ENCODE measurements around the gene HDGFL2. TPM values are rescaled to one million over a fixed set of nuclear protein-coding genes. Genes with fewer than 3 reads are reported as not detected.

HDGFL2 gene
- total and polyA plus RNA-seq, 7 donors: 32.3 to 56.4 (median 44.6) TPM

DNA sequence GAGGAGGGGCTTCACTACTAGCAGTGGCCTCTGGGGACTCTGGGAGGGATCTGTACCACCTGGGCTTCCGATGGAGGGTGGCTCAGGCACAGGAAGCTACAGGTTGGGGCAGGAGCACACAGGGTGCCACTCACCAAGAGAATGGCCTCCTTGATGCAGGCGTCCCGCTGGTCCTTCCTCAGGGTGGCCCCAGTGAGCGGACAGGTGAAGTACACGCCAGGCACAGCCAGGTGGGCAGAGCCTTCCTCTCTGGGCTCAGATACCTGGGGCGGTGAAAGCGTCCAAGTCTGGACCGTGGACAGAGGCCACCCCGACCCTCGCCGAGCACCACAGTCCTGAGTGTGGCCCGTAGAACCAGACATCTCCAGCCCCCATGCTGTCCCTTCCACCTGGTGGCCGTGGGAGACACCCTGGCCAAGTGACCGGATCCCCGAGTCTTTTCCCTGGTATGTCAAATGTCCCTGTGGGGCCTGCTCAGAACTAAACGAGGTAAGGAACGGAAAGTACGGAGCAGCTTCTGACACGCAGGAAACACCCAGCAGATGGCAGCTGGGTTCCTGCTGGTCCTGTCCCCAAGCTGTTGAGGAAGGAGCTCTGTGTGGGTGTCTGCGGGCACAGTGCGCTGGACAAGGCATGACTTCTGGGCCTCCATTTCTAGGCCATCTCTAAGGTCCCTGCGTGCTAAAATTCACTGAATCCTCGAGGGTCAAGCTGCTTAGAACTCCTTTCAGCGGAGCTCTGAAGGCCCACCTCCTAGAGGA lies 19.7 kb upstream of the HDGFL2 start:
- H3K9me3 ChIP-seq: no peaks in the 10 kb centered on the region
- no peak overlapping the region for H3K27ac ChIP-seq
- WGBS, 3 donors: 86 to 91% (median 87%) methylated on average over 24 of the region's 24 CpGs
- no peak overlapping the region for H3K4me3 ChIP-seq
- intact Hi-C loops (cut with DNase I): no loop called here
- no peak for TF ChIP-seq CTCF (IDR thresholded peaks at IDR 0.05)
- H3K27me3 ChIP-seq (ENCODE audit: insufficient read depth in 3 of 3, low read length in 2 of 3): no peaks in the 10 kb centered on the region
- no peak for ATAC-seq
- no peak for DNase-seq
- peaks cover 33% of the 10 kb centered on the region for H3K4me1 ChIP-seq
- H3K36me3 ChIP-seq (ENCODE audit: insufficient read depth in 1 of 2, low read depth in 1 of 2): peaks cover 0 to 71% of the 10 kb centered on the region in 2 donors

- no peaks in the 10 kb centered on the region for H3K27me3 ChIP-seq (ENCODE audit: insufficient read depth in 3 of 3, low read length in 2 of 3)
- H3K27ac ChIP-seq: no peak overlapping the region
- TF ChIP-seq CTCF (IDR thresholded peaks at IDR 0.05): no peak
- 62 to 74% (median 64%) methylated on average over 31 to 34 of the region's 34 CpGs for WGBS, 3 donors
- H3K4me1 ChIP-seq: peaks cover 34% of the 10 kb centered on the region
- ATAC-seq: no peak
- no peak overlapping the region for H3K4me3 ChIP-seq
- intact Hi-C loops (cut with DNase I): no loop called here
- no peaks in the 10 kb centered on the region for H3K9me3 ChIP-seq
- peaks cover 0 to 60% of the 10 kb centered on the region in 2 donors for H3K36me3 ChIP-seq (ENCODE audit: insufficient read depth in 1 of 2, low read depth in 1 of 2)
- DNase-seq: no peak
These were observed 18.6 kb upstream of the HDGFL2 start for GRCh38 chr19:4453232-4454179.

GRCh38 chr19:4454747-4455718 lies 17.1 kb upstream of the HDGFL2 start:
- WGBS, 3 donors: 38 to 57% (median 40%) methylated on average over 24 to 29 of the region's 29 CpGs
- TF ChIP-seq CTCF (IDR thresholded peaks at IDR 0.05): no peak
- H3K36me3 ChIP-seq (ENCODE audit: insufficient read depth in 1 of 2, low read depth in 1 of 2): peaks cover 0 to 44% of the 10 kb centered on the region in 2 donors
- peak overlapping the region; percentile 74 for H3K4me3 ChIP-seq
- H3K4me1 ChIP-seq: peaks cover 29% of the 10 kb centered on the region
- H3K27ac ChIP-seq: peak overlapping the region; percentile 84
- peak; percentile 52 to 70 for DNase-seq
- intact Hi-C loops (cut with DNase I): loop anchor here (5.0 kb wide), 1 partner anchor 53 kb away; the partner anchor contains the start of genes CHAF1A (in 2 of the 2) and SH3GL1 (in 2 of the 2)
- H3K9me3 ChIP-seq: no peaks in the 10 kb centered on the region
- no peaks in the 10 kb centered on the region for H3K27me3 ChIP-seq (ENCODE audit: insufficient read depth in 3 of 3, low read length in 2 of 3)
- peak; percentile 50 to 67 (median 58) for ATAC-seq
